KOPT-K1 (cell line): ENCODE data around the gene DVL3.
"Not testable (repeated sequence)": the region's sequence is repeated elsewhere in the genome, so short reads cannot be mapped to it uniquely, and the experiment has no call there.

Experiments
- H3K27ac ChIP-seq: fragments of 200-600 bp; sonication (generic); 2 replicates; pipeline ENCODE4 v1.5.1; 2016; ENCODE audit warnings: antibody characterized with exemption, mild to moderate bottlenecking, low read depth, low read length; ENCODE audit not compliant: poor library complexity, severe bottlenecking
- H3K36me3 ChIP-seq: fragments of 200-600 bp; sonication (generic); 2 replicates; pipeline ENCODE4 v1.5.1; 2017; ENCODE audit warnings: antibody characterized with exemption, mild to moderate bottlenecking, low read length, moderate library complexity; ENCODE audit not compliant: insufficient read depth
- H3K9me3 ChIP-seq: fragments of 200-600 bp; sonication (generic); 2 replicates; pipeline ENCODE4 v1.5.1; 2017; ENCODE audit warnings: antibody characterized with exemption, low read length, mild to moderate bottlenecking; ENCODE audit not compliant: insufficient read depth, poor library complexity, severe bottlenecking

The DVL3 gene

GRCh38 chr3:184144505-184144904 lies 10.7 kb upstream of the DVL3 start:
- no peaks in the 10 kb centered on the region for H3K9me3 ChIP-seq
- H3K27ac ChIP-seq, result no peak overlapping the region
- H3K36me3 ChIP-seq, result peaks cover 71% of the 10 kb centered on the region

- Histone ChIP-seq H3K27ac (no peak overlapping the region), H3K9me3 (no peaks in the 10 kb centered on the region), H3K36me3 (peaks cover 67% of the 10 kb centered on the region)
Measured at GRCh38 chr3:184145111-184145524, 10.1 kb upstream of the DVL3 start.

GRCh38 chr3:184145751-184146270 lies 9.4 kb upstream of the DVL3 start:
- no peak overlapping the region for H3K27ac ChIP-seq
- no peaks in the 10 kb centered on the region for H3K9me3 ChIP-seq
- peaks cover 60% of the 10 kb centered on the region for H3K36me3 ChIP-seq

GRCh38 chr3:184148076-184148475 lies 7.1 kb upstream of the DVL3 start:
- H3K36me3 ChIP-seq, result peaks cover 37% of the 10 kb centered on the region
- no peak overlapping the region for H3K27ac ChIP-seq
- H3K9me3 ChIP-seq, result no peaks in the 10 kb centered on the region

- H3K36me3 ChIP-seq, result peaks cover 27% of the 10 kb centered on the region
- no peak overlapping the region for H3K27ac ChIP-seq
- no peaks in the 10 kb centered on the region for H3K9me3 ChIP-seq
Measured at GRCh38 chr3:184149123-184149522, 6.1 kb upstream of the DVL3 start.

- H3K36me3 ChIP-seq, result peaks cover 20% of the 10 kb centered on the region
- H3K9me3 ChIP-seq, H3K27ac ChIP-seq: not testable (repeated sequence)
Measured at GRCh38 chr3:184149770-184150169, 5.4 kb upstream of the DVL3 start.

GRCh38 chr3:184155644-184156521 lies 706 bp downstream of the DVL3 start:
- Histone ChIP-seq H3K9me3 (no peaks in the 10 kb centered on the region), H3K27ac (peak overlapping the region; percentile 66), H3K36me3 (no peaks in the 10 kb centered on the region)

- no peaks in the 10 kb centered on the region for H3K9me3 ChIP-seq
- peak overlapping the region; percentile 66 for H3K27ac ChIP-seq
- H3K36me3 ChIP-seq, result no peaks in the 10 kb centered on the region
Measured at GRCh38 chr3:184156522-184156955, 1.4 kb downstream of the DVL3 start.

- no peaks in the 10 kb centered on the region for H3K9me3 ChIP-seq
- peak overlapping the region; percentile 66 for H3K27ac ChIP-seq
- no peaks in the 10 kb centered on the region; the same call in 1 of the 2 replicates for H3K36me3 ChIP-seq
Measured at GRCh38 chr3:184157206-184157605, 2.0 kb downstream of the DVL3 start.

GRCh38 chr3:184158404-184158803 lies 3.2 kb downstream of the DVL3 start:
- Histone ChIP-seq H3K9me3 (no peaks in the 10 kb centered on the region), H3K27ac (no peak overlapping the region), H3K36me3 (peaks cover 5% of the 10 kb centered on the region; the same call in 1 of the 2 replicates)

GRCh38 chr3:184160456-184160855 lies 5.3 kb downstream of the DVL3 start:
- peaks cover 25% of the 10 kb centered on the region for H3K36me3 ChIP-seq
- H3K27ac ChIP-seq, result no peak overlapping the region
- no peaks in the 10 kb centered on the region for H3K9me3 ChIP-seq

- not testable (repeated sequence) for H3K9me3 ChIP-seq, H3K27ac ChIP-seq
- H3K36me3 ChIP-seq, result peaks cover 47% of the 10 kb centered on the region
Measured at GRCh38 chr3:184162571-184163070, 7.4 kb downstream of the DVL3 start.

GRCh38 chr3:184164648-184165330 lies 9.6 kb downstream of the DVL3 start:
- Histone ChIP-seq H3K36me3 (peaks cover 68% of the 10 kb centered on the region), H3K27ac (no peak overlapping the region), H3K9me3 (no peaks in the 10 kb centered on the region)

- no peaks in the 10 kb centered on the region for H3K9me3 ChIP-seq
- H3K27ac ChIP-seq, result no peak overlapping the region
- peaks cover 76% of the 10 kb centered on the region for H3K36me3 ChIP-seq
Measured at GRCh38 chr3:184165543-184165942, 10.4 kb downstream of the DVL3 start.

GRCh38 chr3:184166671-184167070 lies 11.5 kb downstream of the DVL3 start:
- H3K36me3 ChIP-seq, result peaks cover 87% of the 10 kb centered on the region
- no peak overlapping the region for H3K27ac ChIP-seq
- H3K9me3 ChIP-seq, result no peaks in the 10 kb centered on the region
